Loucy (cell line): Measurements from ENCODE around the gene HS6ST2.

Experiments
- CTCF ChIP-seq: fragments of 200-600 bp; sonication (generic); conservative IDR thresholded peaks from 2 replicates; pipeline ENCODE4 v1.5.1; 2014; ENCODE audit warnings: mild to moderate bottlenecking, antibody characterized with exemption, low read length
- EZH2phosphoT487 ChIP-seq: fragments of 200-600 bp; IDR thresholded peaks from 2 replicates; pipeline ENCODE4 v1.6.1; 2018; ENCODE audit warnings: antibody characterized with exemption, mild to moderate bottlenecking, moderate library complexity, borderline replicate concordance

- TF ChIP-seq EZH2phosphoT487 (no peak), CTCF (no peak)
Measured at GRCh38 chrX:132730726-132731125, 227.7 kb downstream of the HS6ST2 start.
